GM19193 (cell line): ENCODE results near the gene WDR54.
A peak's percentile ranks its signal among the peaks of the same experiment; 100 is the strongest.

Source experiments
- POLR2A ChIP-seq: IDR thresholded peaks from 4 replicates; pipeline ENCODE4 v1.6.1; 2011; ENCODE audit not compliant: insufficient read depth, insufficient read length; ENCODE audit errors: extremely low read depth

Gene WDR54

DNA sequence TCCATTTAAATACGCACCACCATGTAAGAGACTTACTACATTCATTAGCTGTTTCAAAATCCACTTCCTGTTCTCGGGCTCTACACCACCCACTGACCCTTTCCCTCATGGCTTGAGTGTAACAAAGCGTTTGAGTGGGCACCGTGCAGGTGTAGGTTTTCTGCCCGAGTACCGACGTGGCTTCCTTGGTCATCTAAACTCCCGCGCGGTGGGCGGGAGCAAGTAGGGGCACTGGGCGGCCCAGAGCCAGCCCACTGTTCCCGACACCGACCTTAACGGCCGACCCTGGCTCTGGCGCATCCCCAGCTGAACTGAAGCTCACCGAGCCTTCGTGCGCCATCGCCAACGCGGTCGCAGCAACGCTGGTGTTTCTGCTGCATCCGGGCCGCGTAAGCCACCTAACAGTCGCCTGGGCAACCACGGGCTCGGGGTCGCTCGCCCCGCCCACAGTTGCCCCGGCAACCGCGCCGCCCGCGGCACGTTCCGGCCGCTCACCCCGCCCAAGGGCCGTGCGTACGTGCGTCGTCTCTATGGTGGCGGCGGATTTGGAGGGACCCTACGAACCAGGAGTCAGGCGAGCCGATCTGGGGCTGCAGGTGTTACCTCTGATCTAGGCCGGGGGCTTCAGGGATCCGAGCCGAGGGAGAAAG is at the start of gene WDR54, which contains the start of gene C2orf81:
TSS of gene WDR54 (plus strand) at position 510 of the 650 bp plus-strand sequence. CDS start 424 bp downstream, outside the sequence.
TSS of gene C2orf81 (minus strand) at position 399 of the 650 bp plus-strand sequence. CDS start at position 340, 59 bp downstream.
- peak; percentile 89 for TF ChIP-seq POLR2A

DNA sequence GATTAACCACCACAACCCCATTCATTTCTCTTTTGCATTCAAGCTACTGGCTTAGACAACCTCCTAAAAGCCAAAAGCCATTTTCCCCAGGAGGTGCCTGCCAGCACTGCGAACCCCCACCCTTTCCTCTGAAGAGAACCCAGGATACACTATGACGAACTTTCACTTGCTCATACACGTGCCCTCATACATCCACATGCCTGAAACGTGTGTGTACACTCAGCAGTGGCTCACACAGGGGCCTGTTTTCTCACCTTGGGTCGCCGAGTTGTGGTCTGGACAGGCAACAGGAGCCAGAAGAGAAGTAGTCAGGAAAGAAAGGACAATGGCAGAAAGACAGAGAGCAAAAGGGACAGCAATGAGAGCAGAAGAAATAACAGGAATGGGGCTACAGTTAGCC is 48.9 kb upstream of the WDR54 start:
- TF ChIP-seq POLR2A, result no peak

GRCh38 chr2:74373221-74373676 is 48.3 kb upstream of the WDR54 start:
- TF ChIP-seq POLR2A, result no peak

- no peak for TF ChIP-seq POLR2A
Observed at GRCh38 chr2:74373985-74374384, 47.5 kb upstream of the WDR54 start.

DNA sequence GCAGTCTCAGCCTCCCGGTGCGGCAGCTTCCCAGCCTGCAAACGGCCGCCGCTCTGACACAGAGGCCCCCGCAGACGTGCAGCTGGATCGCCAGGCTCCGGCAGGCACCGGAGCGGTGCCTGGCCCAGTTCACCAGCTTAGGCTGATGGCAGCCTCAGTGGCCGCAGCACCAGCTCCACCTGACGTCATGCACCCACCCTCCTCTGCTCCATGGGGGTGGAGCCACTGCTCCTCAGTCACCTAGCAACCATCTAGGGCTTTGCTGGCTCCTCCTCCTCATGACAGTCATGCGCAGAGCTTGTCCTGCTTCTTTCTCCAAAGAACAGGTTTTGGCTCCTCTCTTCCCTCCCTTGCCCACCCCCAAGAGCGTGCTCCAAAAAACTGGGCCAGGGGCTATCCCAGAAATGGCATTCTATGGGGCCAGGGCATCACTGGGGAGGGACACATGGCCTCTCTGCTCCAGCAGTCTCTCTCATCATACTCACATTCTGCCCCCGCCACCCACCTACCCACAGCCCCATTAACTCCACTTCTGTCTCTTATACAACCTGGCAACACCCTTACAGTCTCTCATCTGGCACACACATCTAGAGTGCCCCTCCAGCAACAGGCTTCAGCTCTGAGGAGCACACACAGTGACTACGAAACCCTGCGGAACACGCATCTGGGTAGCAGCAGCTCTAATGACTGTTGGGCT is 46.9 kb upstream of the WDR54 start:
- TF ChIP-seq POLR2A, result no peak

- TF ChIP-seq POLR2A, result no peak
Observed at GRCh38 chr2:74375838-74376237, 45.7 kb upstream of the WDR54 start.

GRCh38 chr2:74378007-74378406 is 43.5 kb upstream of the WDR54 start:
- no peak for TF ChIP-seq POLR2A

DNA sequence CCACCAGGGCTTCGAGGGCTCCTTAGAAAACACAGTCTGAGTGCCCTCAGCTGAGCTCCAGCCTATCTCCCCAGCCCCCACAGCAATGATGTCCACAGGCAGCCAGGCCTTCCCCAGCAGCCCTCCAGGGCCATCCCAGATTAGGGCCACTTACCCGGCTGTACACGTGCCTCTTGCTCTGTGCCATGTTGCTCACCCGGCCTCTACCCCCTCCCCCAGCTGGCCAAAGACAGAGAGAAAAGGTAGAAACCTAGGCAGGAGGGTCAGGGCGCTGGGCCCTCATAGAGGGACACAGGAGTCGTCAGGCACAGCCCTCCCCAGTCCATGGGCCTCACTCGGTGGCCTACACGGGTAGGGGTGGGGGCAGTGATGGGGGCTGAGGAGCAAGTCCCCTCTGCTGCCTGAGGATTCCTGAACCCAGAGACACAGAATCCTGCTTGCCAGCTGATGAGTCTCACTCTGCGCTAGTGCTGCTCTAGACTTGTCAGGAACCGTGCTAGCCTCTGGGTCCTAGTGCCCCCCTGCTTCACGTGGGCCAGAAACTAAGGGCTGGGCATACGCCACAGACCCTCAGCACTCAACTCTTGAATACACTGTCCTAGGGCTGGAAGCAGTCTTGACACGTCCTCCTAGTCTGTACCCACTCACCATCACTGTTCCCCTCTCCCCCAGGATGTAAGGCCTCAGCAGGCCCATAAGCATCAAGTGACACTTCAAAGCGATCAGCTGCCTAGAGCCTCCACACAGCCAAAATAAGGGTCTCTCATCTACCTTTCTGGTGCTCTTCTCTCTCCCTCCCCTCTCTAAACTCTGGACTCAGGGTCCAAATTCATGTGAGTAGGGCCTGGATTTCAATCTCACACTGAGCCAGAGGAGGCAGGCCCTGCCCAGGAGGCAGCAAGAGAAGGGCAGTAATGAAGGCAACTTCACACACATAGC is 41.4 kb upstream of the WDR54 start, which contains the start of gene DCTN1:
TSS of gene DCTN1 (minus strand) at position 461 of the 939 bp plus-strand sequence. CDS start at position 187, 274 bp downstream.
- TF ChIP-seq POLR2A, result no peak

GRCh38 chr2:74381751-74382150 is 39.8 kb upstream of the WDR54 start:
- TF ChIP-seq POLR2A, result no peak

- TF ChIP-seq POLR2A, result no peak
Observed at GRCh38 chr2:74383254-74383653, 38.3 kb upstream of the WDR54 start.

DNA sequence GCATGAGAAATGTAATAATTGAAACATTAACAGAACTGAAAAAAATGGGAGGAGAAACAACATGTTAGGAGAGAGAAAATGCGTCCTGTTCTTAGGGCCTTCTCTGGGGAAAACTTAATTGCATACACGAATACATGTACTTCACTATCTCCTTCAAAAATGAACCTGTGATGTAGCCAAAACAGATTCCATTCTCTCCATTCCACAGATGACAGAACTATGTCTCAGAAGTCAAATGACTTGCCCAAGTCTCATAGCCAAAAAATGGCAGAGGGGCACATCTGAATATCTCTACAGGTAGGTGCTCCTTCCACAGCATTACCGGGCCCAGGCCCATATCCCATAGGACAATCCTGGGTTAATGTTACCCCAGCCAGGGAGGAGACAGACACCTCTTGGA is 37.5 kb upstream of the WDR54 start:
- no peak for TF ChIP-seq POLR2A

DNA sequence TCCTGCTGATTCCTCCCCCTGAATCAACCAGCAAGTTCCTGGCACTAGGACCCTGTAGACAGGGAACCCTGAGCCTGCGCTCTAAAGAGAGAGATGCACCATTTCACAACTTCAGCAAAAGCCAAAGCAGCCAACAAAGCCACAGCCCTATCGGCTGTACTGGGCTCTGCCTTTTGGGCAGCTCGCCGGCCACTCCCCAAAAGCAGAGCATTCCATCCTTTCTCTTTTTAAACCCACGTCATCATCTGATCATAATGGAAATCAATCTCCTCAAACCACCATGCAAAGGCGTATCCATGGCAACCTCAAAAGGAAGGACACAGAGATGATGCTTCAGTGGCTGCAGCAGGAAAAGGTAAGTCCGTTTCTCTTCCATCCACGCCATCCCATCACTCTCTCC is 36.1 kb upstream of the WDR54 start:
- TF ChIP-seq POLR2A, result no peak

GRCh38 chr2:74387346-74387745 is 34.2 kb upstream of the WDR54 start:
- TF ChIP-seq POLR2A, result no peak

GRCh38 chr2:74390606-74391005 is 30.9 kb upstream of the WDR54 start:
- TF ChIP-seq POLR2A, result no peak

DNA sequence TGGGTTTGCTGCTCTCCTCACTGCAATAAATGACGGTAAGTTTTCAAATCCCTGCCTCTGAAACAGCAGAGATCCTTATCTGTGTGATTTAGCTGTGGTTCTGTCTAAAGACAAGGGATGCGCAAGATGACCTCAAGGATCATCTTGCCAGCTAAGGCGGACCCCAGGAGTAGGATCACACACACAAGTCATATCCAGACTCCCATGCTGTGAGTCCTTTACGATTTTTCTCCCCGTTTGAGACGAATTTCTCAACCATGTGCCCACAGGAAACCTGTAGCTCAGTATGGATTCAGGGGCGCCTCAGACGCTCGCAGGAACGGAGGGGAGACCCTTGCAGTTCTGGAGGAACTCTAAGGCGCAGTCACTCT is 30.3 kb upstream of the WDR54 start:
- TF ChIP-seq POLR2A, result no peak

GRCh38 chr2:74391580-74392448 is 29.7 kb upstream of the WDR54 start:
- peak; percentile 59 for TF ChIP-seq POLR2A
